HG03439 (cell line): ENCODE data around the gene TNFRSF12A.
"Not testable (repeated sequence)": the region's sequence is repeated elsewhere in the genome, so short reads cannot be mapped to it uniquely, and the experiment has no call there.

Experiments
- ATAC-seq: cut with Tn5 transposase; IDR thresholded peaks from one replicate; pipeline ENCODE4 v1.9.1; 2021; ENCODE audit warnings: mild to moderate bottlenecking, moderate library complexity; ENCODE audit not compliant: unreplicated experiment

TNFRSF12A gene

GRCh38 chr16:3060339-3061127 lies 40.4 kb downstream of the TNFRSF12A start:
- ATAC-seq = no peak

- ATAC-seq = no peak
Measured at GRCh38 chr16:3062553-3062952, 42.4 kb downstream of the TNFRSF12A start.

GRCh38 chr16:3063625-3064386 lies 43.6 kb downstream of the TNFRSF12A start:
- no peak for ATAC-seq

- ATAC-seq = no peak
Measured at GRCh38 chr16:3065069-3065741, 45.0 kb downstream of the TNFRSF12A start, which contains the start of gene IL32. Gene IL32, plus strand, starts transcription at chr16:3065640. Its CDS starts 172 bp downstream, at chr16:3065812.

- no peak for ATAC-seq
Measured at GRCh38 chr16:3065742-3066439, 45.7 kb downstream of the TNFRSF12A start.

- ATAC-seq = no peak
Measured at GRCh38 chr16:3066440-3066748, 46.2 kb downstream of the TNFRSF12A start.

- no peak for ATAC-seq
Measured at GRCh38 chr16:3068487-3068886, 48.3 kb downstream of the TNFRSF12A start.

GRCh38 chr16:3069146-3069545 lies 49.0 kb downstream of the TNFRSF12A start:
- not testable (repeated sequence) for ATAC-seq

- no peak for ATAC-seq
Measured at GRCh38 chr16:3070608-3071111, 50.5 kb downstream of the TNFRSF12A start.

GRCh38 chr16:3071655-3072054 lies 51.5 kb downstream of the TNFRSF12A start:
- ATAC-seq = no peak
